ENCODE results near the gene WDCP. TPM values are rescaled to one million over a fixed set of nuclear protein-coding genes. Genes with fewer than 3 reads are reported as not detected.

Gene WDCP
- total RNA-seq, 1 experiment from 2014 or later, result 36.9 TPM

GRCh38 chr2:24087032-24087431 is 39.8 kb upstream of the WDCP start:
- DNase-seq, result no peak
- no peak overlapping the region for H3K4me3 Mint-ChIP-seq
- no CpG with 5 or more reads among the region's 3 CpGs for WGBS (ENCODE audit: extremely low coverage, insufficient read length, low lambda C conversion rate)

More at GRCh38 chr2:24087032-24087431, 39.8 kb upstream of the WDCP start:
- no peaks in the 10 kb centered on the region for H3K79me2 ChIP-seq (ENCODE audit: insufficient read depth, low read length)
- no peak overlapping the region for H3K18ac ChIP-seq (ENCODE audit: insufficient read length, low read depth, low read length)
- no peak overlapping the region for H2BK15ac ChIP-seq (ENCODE audit: low read depth, low read length)
- no peak overlapping the region for H3K27ac ChIP-seq (ENCODE audit: insufficient read length, low read depth, low read length)
- no peaks in the 10 kb centered on the region for H3K9me3 ChIP-seq (ENCODE audit: control insufficient read depth, low read depth, low read length)
- no peak overlapping the region for H3K4ac ChIP-seq (ENCODE audit: low read depth, low read length)
- H2AFZ ChIP-seq (ENCODE audit: low read length), result no peak overlapping the region
- Mint-ChIP-seq H3K27ac (no peak overlapping the region), H3K36me3 (ENCODE audit: insufficient read depth in 1 of 3, low read depth in 3 of 3) (peaks cover 6 to 11% (median 7%) of the 10 kb centered on the region in 3 experiments; a peak in 6 of 7 replicates), H3K9me3 (no peaks in the 10 kb centered on the region), H3K4me1 (peaks cover 14 to 19% of the 10 kb centered on the region in 2 experiments), H3K27me3 (ENCODE audit: low read depth) (no peaks in the 10 kb centered on the region)
- H2BK12ac ChIP-seq (ENCODE audit: insufficient read length, low read depth, low read length), result no peak overlapping the region
- H3K27me3 ChIP-seq (ENCODE audit: insufficient read depth, low read length), result no peaks in the 10 kb centered on the region
- no peak for TF ChIP-seq CTCF (conservative IDR thresholded peaks at IDR 0.05)
- H4K8ac ChIP-seq (replicated peaks; ENCODE audit: insufficient read length, low read depth, low read length), result no peak overlapping the region
- no peak overlapping the region for H2AK5ac ChIP-seq (ENCODE audit: insufficient read length, low read length)
- no peak overlapping the region for H3K14ac ChIP-seq (ENCODE audit: insufficient read depth, low read length)
- H3K9ac ChIP-seq (ENCODE audit: extremely low read depth, insufficient read length, low read length), result no peak overlapping the region
- no peak overlapping the region for H2BK5ac ChIP-seq (ENCODE audit: insufficient read length, low read length)
- no peak overlapping the region for H4K91ac ChIP-seq (ENCODE audit: insufficient read length, low read depth, low read length)
- H3K56ac ChIP-seq (ENCODE audit: insufficient read length, low read depth, low read length), result no peak overlapping the region
- peaks cover 2% of the 10 kb centered on the region; the same call in 1 of the 2 replicates for H3K4me1 ChIP-seq (ENCODE audit: insufficient read depth, low read length)
- no peak overlapping the region for H4K5ac ChIP-seq (ENCODE audit: insufficient read length, low read depth, low read length)
- H3K23ac ChIP-seq (ENCODE audit: insufficient read length, low read depth, low read length), result no peak overlapping the region
- H2BK20ac ChIP-seq (ENCODE audit: low read depth, low read length, poor library complexity, severe bottlenecking), result no peak overlapping the region
- peaks cover 15% of the 10 kb centered on the region for H3K23me2 ChIP-seq (ENCODE audit: insufficient read length, low read depth, low read length, poor library complexity, severe bottlenecking)
- H4K20me1 ChIP-seq (ENCODE audit: control insufficient read depth, insufficient read depth, insufficient read length), result peaks cover 2% of the 10 kb centered on the region
- H3K79me1 ChIP-seq (ENCODE audit: insufficient read depth, low read depth, low read length, poor library complexity, severe bottlenecking), result no peaks in the 10 kb centered on the region
- H3T11ph ChIP-seq (ENCODE audit: low read length), result no peak overlapping the region
- H2BK120ac ChIP-seq (ENCODE audit: low read depth, low read length, poor library complexity, severe bottlenecking), result no peak overlapping the region
- no peak overlapping the region for H3K4me2 ChIP-seq (ENCODE audit: insufficient read depth, insufficient read length, low read length)
